Nephron (organoid): ENCODE measurements around the gene TPRX1.

Experiments used
- H3K27ac Mint-ChIP-seq, 3 experiments: 2 replicates each; pipeline ENCODE4 v1.8.0; 2020; ENCODE audit warnings: mixed read lengths in 3 of 3, mild to moderate bottlenecking in 2 of 3, moderate library complexity in 1 of 3
- H3K27me3 Mint-ChIP-seq: 2 replicates; pipeline ENCODE4 v1.8.0; 2021; ENCODE audit warnings: low read depth, mild to moderate bottlenecking, moderate library complexity, mixed read lengths
- H3K36me3 Mint-ChIP-seq: 2 replicates; pipeline ENCODE4 v1.8.0; 2020; ENCODE audit warnings: low read depth, mixed read lengths
- H3K4me1 Mint-ChIP-seq: 2 replicates; pipeline ENCODE4 v1.8.0; 2020; ENCODE audit warnings: mixed read lengths
- H3K4me3 Mint-ChIP-seq, 3 experiments: 2 replicates each; pipeline ENCODE4 v1.8.0; 2020; ENCODE audit warnings: mild to moderate bottlenecking in 3 of 3, mixed read lengths in 3 of 3, moderate library complexity in 2 of 3
- H3K9me3 Mint-ChIP-seq: 2 replicates; pipeline ENCODE4 v1.8.0; 2020; ENCODE audit warnings: mixed read lengths
- TF ChIP-seq, protein P1 (sequence below), 3 experiments: fragments of 200-600 bp; sonication (generic); IDR thresholded peaks; one replicate each; pipeline ENCODE4 v1.5.0; 2021; ENCODE audit warnings: antibody characterized with exemption in 3 of 3; ENCODE audit not compliant: unreplicated experiment in 3 of 3

TPRX1 gene

DNA sequence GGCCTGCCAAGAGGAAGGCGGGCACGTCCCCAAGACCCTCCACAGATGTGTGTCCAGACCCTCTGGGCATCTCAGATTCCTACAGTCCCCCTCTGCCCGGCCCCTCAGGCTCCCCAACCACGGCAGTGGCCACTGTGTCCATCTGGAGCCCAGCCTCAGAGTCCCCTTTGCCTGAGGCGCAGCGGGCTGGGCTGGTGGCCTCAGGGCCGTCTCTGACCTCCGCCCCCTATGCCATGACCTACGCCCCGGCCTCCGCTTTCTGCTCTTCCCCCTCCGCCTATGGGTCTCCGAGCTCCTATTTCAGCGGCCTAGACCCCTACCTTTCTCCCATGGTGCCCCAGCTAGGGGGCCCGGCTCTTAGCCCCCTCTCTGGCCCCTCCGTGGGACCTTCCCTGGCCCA lies 35.1 kb upstream of the TPRX1 start:
- H3K9me3 Mint-ChIP-seq, result no peaks in the 10 kb centered on the region
- no peak overlapping the region for H3K4me3 Mint-ChIP-seq
- peaks cover 24% of the 10 kb centered on the region for H3K4me1 Mint-ChIP-seq
- H3K27me3 Mint-ChIP-seq, result peaks cover 15% of the 10 kb centered on the region
- TF ChIP-seq, protein P1, sequence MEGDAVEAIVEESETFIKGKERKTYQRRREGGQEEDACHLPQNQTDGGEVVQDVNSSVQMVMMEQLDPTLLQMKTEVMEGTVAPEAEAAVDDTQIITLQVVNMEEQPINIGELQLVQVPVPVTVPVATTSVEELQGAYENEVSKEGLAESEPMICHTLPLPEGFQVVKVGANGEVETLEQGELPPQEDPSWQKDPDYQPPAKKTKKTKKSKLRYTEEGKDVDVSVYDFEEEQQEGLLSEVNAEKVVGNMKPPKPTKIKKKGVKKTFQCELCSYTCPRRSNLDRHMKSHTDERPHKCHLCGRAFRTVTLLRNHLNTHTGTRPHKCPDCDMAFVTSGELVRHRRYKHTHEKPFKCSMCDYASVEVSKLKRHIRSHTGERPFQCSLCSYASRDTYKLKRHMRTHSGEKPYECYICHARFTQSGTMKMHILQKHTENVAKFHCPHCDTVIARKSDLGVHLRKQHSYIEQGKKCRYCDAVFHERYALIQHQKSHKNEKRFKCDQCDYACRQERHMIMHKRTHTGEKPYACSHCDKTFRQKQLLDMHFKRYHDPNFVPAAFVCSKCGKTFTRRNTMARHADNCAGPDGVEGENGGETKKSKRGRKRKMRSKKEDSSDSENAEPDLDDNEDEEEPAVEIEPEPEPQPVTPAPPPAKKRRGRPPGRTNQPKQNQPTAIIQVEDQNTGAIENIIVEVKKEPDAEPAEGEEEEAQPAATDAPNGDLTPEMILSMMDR (IDR thresholded peaks at IDR 0.05; ENCODE audit: unreplicated experiment in 3 of 3), result no peak
- H3K27ac Mint-ChIP-seq, result no peak overlapping the region
- no peaks in the 10 kb centered on the region for H3K36me3 Mint-ChIP-seq

DNA sequence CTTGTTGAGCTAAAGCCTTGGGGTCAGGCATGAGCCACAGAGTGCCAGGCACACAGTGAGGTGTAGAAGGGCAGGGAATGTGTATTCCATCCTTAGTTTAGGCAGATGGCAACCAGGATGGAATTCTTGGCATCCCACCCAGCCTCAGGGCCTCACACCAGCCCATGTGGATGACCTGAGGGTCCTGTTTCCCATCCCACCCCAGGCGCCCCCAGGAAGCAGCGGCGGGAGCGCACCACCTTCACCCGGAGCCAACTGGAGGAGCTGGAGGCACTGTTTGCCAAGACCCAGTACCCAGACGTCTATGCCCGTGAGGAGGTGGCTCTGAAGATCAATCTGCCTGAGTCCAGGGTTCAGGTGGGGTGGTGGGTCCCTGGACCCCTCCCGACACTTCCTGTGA lies 31.7 kb upstream of the TPRX1 start:
- Mint-ChIP-seq H3K27ac (no peak overlapping the region), H3K36me3 (no peaks in the 10 kb centered on the region), H3K4me3 (no peak overlapping the region), H3K4me1 (peaks cover 7% of the 10 kb centered on the region), H3K9me3 (no peaks in the 10 kb centered on the region), H3K27me3 (peaks cover 5% of the 10 kb centered on the region)
- TF ChIP-seq, protein P1 (IDR thresholded peaks at IDR 0.05; ENCODE audit: unreplicated experiment in 3 of 3), result no peak

DNA sequence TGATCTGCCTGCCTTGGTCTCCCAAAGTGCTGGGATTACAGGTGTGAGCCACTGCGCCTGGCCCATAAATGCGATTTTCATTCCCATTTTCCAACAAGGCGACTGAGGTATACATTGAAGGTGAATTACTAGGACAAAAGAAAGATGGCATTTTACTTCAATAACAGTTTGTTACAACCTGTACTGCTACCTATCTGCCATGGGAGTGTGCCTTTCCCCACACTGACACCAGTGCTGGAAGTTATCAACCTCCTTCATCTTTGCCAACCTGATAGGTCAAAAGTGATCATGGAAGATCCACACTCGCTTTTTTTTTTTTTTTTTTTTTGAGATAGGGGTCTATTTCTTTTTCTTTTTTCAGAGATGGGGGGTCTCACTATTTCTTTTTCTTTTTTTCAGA lies 28.4 kb upstream of the TPRX1 start:
- H3K9me3 Mint-ChIP-seq, result no peaks in the 10 kb centered on the region
- H3K27me3 Mint-ChIP-seq, result no peaks in the 10 kb centered on the region
- no peaks in the 10 kb centered on the region for H3K4me1 Mint-ChIP-seq
- no peaks in the 10 kb centered on the region for H3K36me3 Mint-ChIP-seq
- no peak overlapping the region for H3K4me3 Mint-ChIP-seq
- TF ChIP-seq, protein P1 (IDR thresholded peaks at IDR 0.05; ENCODE audit: unreplicated experiment in 3 of 3), result no peak
- no peak overlapping the region for H3K27ac Mint-ChIP-seq

DNA sequence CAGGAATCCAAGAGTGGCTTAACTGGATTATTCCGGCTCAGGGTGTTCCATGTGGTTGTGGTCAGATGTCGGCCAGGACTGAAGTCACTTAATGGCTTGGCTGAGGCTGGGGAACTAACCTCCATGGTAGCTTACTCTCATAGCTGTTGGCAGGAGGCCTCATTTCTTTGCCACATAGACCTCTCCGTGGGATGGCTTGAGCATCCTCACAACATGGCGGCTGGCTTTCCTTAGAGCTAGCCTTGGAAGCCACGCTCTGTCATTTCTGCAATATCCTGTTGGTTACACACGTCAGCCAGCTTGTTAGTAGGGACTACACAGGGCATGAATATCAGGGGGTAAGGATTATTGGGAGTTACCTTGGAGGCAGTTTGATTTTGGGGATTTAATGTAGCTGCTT lies 22.4 kb upstream of the TPRX1 start:
- Mint-ChIP-seq H3K4me3 (no peak overlapping the region), H3K4me1 (peaks cover 6% of the 10 kb centered on the region), H3K27me3 (peaks cover 5% of the 10 kb centered on the region), H3K27ac (no peak overlapping the region), H3K36me3 (no peaks in the 10 kb centered on the region), H3K9me3 (no peaks in the 10 kb centered on the region)
- TF ChIP-seq, protein P1 (IDR thresholded peaks at IDR 0.05; ENCODE audit: unreplicated experiment in 3 of 3), result no peak

DNA sequence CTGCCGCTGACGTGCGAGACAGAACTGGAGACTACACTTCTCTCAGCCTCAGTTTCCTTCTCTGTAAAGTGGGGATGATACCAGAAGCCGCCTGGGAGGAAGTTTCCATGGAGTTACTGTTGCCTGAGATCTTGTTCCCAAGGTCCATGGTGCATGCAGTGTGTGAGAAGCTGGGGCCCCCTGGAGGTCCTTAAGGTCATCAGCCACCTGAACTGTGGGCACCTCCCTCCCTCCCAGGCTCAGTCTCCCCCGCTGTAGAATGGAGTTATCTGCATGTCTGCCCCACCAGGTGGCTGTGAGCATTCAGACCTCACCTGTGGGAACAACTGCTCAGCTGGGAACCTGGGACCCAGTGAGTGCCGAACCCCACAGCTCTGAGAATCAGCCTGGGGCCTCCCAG lies 20.0 kb upstream of the TPRX1 start:
- TF ChIP-seq, protein P1 (IDR thresholded peaks at IDR 0.05; ENCODE audit: unreplicated experiment in 3 of 3), result no peak
- peaks cover 20% of the 10 kb centered on the region for H3K4me1 Mint-ChIP-seq
- no peak overlapping the region for H3K4me3 Mint-ChIP-seq
- peaks cover 5% of the 10 kb centered on the region for H3K27me3 Mint-ChIP-seq
- no peaks in the 10 kb centered on the region for H3K36me3 Mint-ChIP-seq
- no peaks in the 10 kb centered on the region for H3K9me3 Mint-ChIP-seq
- H3K27ac Mint-ChIP-seq, result no peak overlapping the region

DNA sequence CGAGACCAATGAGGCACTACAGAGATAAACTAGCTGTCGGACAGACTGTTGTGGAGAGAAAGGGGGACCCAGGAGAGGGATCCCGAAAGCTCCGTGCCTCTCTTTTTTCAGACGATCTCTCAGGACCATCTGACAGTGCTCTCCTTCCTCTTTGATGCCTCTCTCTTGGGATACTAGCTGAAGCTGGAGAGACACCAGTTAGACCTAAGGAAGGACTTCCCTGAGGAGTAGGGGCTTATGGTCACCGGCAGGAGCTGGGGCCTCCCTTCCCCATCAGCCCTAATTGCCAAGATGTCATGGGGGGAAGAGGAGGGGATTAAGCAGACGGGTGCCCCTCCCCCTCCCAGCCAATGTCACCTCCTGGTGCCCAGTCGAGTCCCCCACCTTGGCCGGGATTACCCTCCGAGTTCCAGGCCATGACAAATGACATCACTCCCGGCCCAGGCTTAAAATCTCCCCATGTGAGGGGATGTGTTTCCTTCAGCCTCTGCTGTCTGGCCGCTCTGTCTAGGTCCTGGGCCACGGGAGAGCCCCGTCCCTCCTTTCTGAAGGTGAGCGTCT lies 17.2 kb upstream of the TPRX1 start, which contains the start of gene CRX:
Gene CRX (plus strand): TSS at position 478 of the 561 bp plus-strand sequence. CDS start 12,507 bp downstream, outside the sequence.
- Mint-ChIP-seq H3K27ac (peak within 1 kb of the TSS; percentile 15 to 56 (median 45)), H3K4me3 (no peak within 1 kb of the TSS), H3K9me3 (no peaks in the 10 kb centered on the region), H3K4me1 (peaks cover 24% of the 10 kb centered on the region), H3K27me3 (peaks cover 19% of the 10 kb centered on the region), H3K36me3 (no peaks in the 10 kb centered on the region)
- TF ChIP-seq, protein P1 (IDR thresholded peaks at IDR 0.05; ENCODE audit: unreplicated experiment in 3 of 3), result no peak
